Keratinocyte (primary cell): ENCODE measurements around the gene ATP6V0A4. TPM values are rescaled to one million over a fixed set of nuclear protein-coding genes. Genes with fewer than 3 reads are reported as not detected.

ENCODE experiments used
- DNase-seq: peaks from one replicate; pipeline ENCODE4 v3.0.0-alpha.2; 2011; ENCODE audit warnings: low read depth, missing footprints, low spot score
- FAIRE-seq: peaks from 2 replicates; lab custom pipeline; 2011; peaks lifted over from hg19 to GRCh38; lab: Jason Lieb, UNC
- H2AFZ ChIP-seq: 2 replicates; pipeline ENCODE4 v1.6.0; 2012; ENCODE audit warnings: low read length, control low read depth, inconsistent platforms; ENCODE audit not compliant: control insufficient read depth
- H3K27ac ChIP-seq: 2 replicates; pipeline ENCODE4 v1.5.1; 2011; ENCODE audit warnings: low read length; ENCODE audit not compliant: control insufficient read depth, insufficient read depth
- H3K27me3 ChIP-seq: 3 replicates; pipeline ENCODE4 v1.6.0; 2011; ENCODE audit warnings: low read length; ENCODE audit not compliant: control insufficient read depth, insufficient read depth; ENCODE audit errors: extremely low read depth
- H3K36me3 ChIP-seq, 2 experiments: 2 replicates in 1 of 2; 3 replicates in 1 of 2; pipeline ENCODE4 v1.5.1; 2011; ENCODE audit warnings: low read length in 2 of 2, mild to moderate bottlenecking in 1 of 2; ENCODE audit not compliant: control insufficient read depth in 2 of 2, insufficient read depth in 2 of 2; ENCODE audit errors: extremely low read depth in 1 of 2
- H3K4me1 ChIP-seq: 3 replicates; pipeline ENCODE4 v1.5.1; 2011; ENCODE audit warnings: low read length; ENCODE audit not compliant: control insufficient read depth, insufficient read depth; ENCODE audit errors: extremely low read depth
- H3K4me2 ChIP-seq: 3 replicates; pipeline ENCODE4 v1.6.0; 2011; ENCODE audit warnings: low read depth, low read length; ENCODE audit not compliant: control insufficient read depth, insufficient read depth; ENCODE audit errors: extremely low read depth
- H3K4me3 ChIP-seq, 3 experiments: fragments of 200-600 bp in 1 of 3; sonication (generic) in 1 of 3; 2 replicates in 2 of 3; 3 replicates in 1 of 3; pipeline ENCODE4 v1.5.1; 2011 to 2016; ENCODE audit warnings: low read length in 3 of 3, mild to moderate bottlenecking in 3 of 3, control low read depth in 2 of 3, inconsistent platforms in 1 of 3, low read depth in 1 of 3, mixed read lengths in 1 of 3, mixed run types in 1 of 3, moderate library complexity in 1 of 3; ENCODE audit not compliant: control insufficient read depth in 2 of 3, insufficient read depth in 2 of 3; ENCODE audit errors: extremely low read depth in 1 of 3
- H3K79me2 ChIP-seq: 2 replicates; pipeline ENCODE4 v1.6.0; 2012; ENCODE audit warnings: low read length; ENCODE audit not compliant: control insufficient read depth, insufficient read depth
- H3K9ac ChIP-seq: 3 replicates; pipeline ENCODE4 v1.6.0; 2011; ENCODE audit warnings: low read length; ENCODE audit not compliant: control insufficient read depth, insufficient read depth; ENCODE audit errors: extremely low read depth
- H3K9me1 ChIP-seq: 3 replicates; pipeline ENCODE4 v1.6.0; 2011; ENCODE audit warnings: low read length; ENCODE audit not compliant: control insufficient read depth, insufficient read depth; ENCODE audit errors: extremely low read depth
- H3K9me3 ChIP-seq: 2 replicates; pipeline ENCODE4 v1.5.1; 2012; ENCODE audit warnings: low read depth, low read length; ENCODE audit not compliant: control insufficient read depth
- H4K20me1 ChIP-seq: 3 replicates; pipeline ENCODE4 v1.6.0; 2011; ENCODE audit warnings: low read length; ENCODE audit not compliant: control insufficient read depth, insufficient read depth; ENCODE audit errors: extremely low read depth
- CTCF ChIP-seq, 3 experiments: IDR thresholded peaks in 1 of 3; conservative IDR thresholded peaks in 1 of 3; optimal IDR thresholded peaks in 1 of 3; 2 replicates in 2 of 3; 3 replicates in 1 of 3; pipeline versions ENCODE3 to v1.5.1; 2011; ENCODE audit warnings: low read length in 3 of 3, mild to moderate bottlenecking in 3 of 3, moderate library complexity in 2 of 3, control low read depth in 1 of 3, inconsistent platforms in 1 of 3; ENCODE audit not compliant: insufficient read depth in 2 of 3; ENCODE audit errors: extremely low read depth in 1 of 3
- EZH2 ChIP-seq: IDR thresholded peaks from one replicate; pipeline ENCODE4 v1.6.1; 2012; ENCODE audit warnings: inconsistent platforms, mild to moderate bottlenecking, low read length, moderate library complexity
- dilution Hi-C: fragments of 300-500 bp; cut with MboI; formaldehyde crosslinking; loops from one replicate; pipeline ENCODE4 v1.7.0; 2020; ENCODE audit warnings: low sequenced_read_pairs; ENCODE audit not compliant: extremely low pct_ligation_motif_present
- polyA plus RNA-seq, 5 experiments: library from polyadenylated mRNA; depleted of rRNA in 3 of 5; stranded (reverse) in 3 of 5; stranded (forward) in 1 of 5; unstranded in 1 of 5; fragments of >200 nt; gene quantifications; 1 replicate in 1 of 5; 2 replicates in 3 of 5; 3 replicates in 1 of 5; pipeline versions ENCODE4 v1.2.1 to v1.2.3, GENCODE V29; 2011 to 2012; ENCODE audit warnings: missing spikeins in 2 of 5, low read depth in 1 of 5, low replicate concordance in 1 of 5

The ATP6V0A4 gene
- polyA plus RNA-seq, 1 donor (not counting 4 experiments of a cell fraction or from before 2014, with no cell fraction given) = 0.34 TPM

- Histone ChIP-seq H3K4me1 (no peaks in the 10 kb centered on the region), H3K4me2 (no peak overlapping the region), H3K9me3 (no peaks in the 10 kb centered on the region), H3K36me3 (no peaks in the 10 kb centered on the region), H3K9me1 (no peaks in the 10 kb centered on the region), H3K9ac (no peak overlapping the region), H3K27me3 (no peaks in the 10 kb centered on the region), H3K4me3 (no peak overlapping the region), H3K79me2 (no peaks in the 10 kb centered on the region), H2AFZ (no peak overlapping the region), H3K27ac (no peak overlapping the region), H4K20me1 (no peaks in the 10 kb centered on the region)
- DNase-seq (no peak), FAIRE-seq (no peak)
- no peak for TF ChIP-seq EZH2
- no peak for TF ChIP-seq CTCF (optimal IDR thresholded peaks at IDR 0.05 in 1 of 3, IDR thresholded peaks at IDR 0.05 in 1 of 3, conservative IDR thresholded peaks at IDR 0.05 in 1 of 3; ENCODE audit: extremely low read depth in 1 of 3, insufficient read depth in 2 of 3, low read length in 3 of 3)
- dilution Hi-C loops = no loop called here
Observed at GRCh38 chr7:138657854-138658386, 140.1 kb downstream of the ATP6V0A4 start.

- Histone ChIP-seq H4K20me1 (no peaks in the 10 kb centered on the region), H2AFZ (no peak overlapping the region), H3K9me3 (no peaks in the 10 kb centered on the region), H3K27me3 (no peaks in the 10 kb centered on the region), H3K9ac (no peak overlapping the region), H3K4me2 (no peak overlapping the region), H3K4me1 (no peaks in the 10 kb centered on the region), H3K36me3 (no peaks in the 10 kb centered on the region), H3K79me2 (no peaks in the 10 kb centered on the region), H3K27ac (no peak overlapping the region), H3K9me1 (no peaks in the 10 kb centered on the region), H3K4me3 (no peak overlapping the region)
- dilution Hi-C loops = no loop called here
- TF ChIP-seq EZH2 (no peak), CTCF (optimal IDR thresholded peaks at IDR 0.05 in 1 of 3, IDR thresholded peaks at IDR 0.05 in 1 of 3, conservative IDR thresholded peaks at IDR 0.05 in 1 of 3; ENCODE audit: extremely low read depth in 1 of 3, insufficient read depth in 2 of 3, low read length in 3 of 3) (no peak)
- no peak for DNase-seq
- no peak for FAIRE-seq
Observed at GRCh38 chr7:138656952-138657351, 141.0 kb downstream of the ATP6V0A4 start.

Other genes with a start within 250 kb of the ATP6V0A4 start
- gene SVOPL, start 96.8 kb downstream of the ATP6V0A4 start, polyA plus RNA-seq = 0.05 TPM in 1 of 3 replicates, not detected in the others
- gene TMEM213, start 202 bp downstream of the ATP6V0A4 start, polyA plus RNA-seq = not detected in 3 replicates
- 0.70 to 1.6 TPM (median 1.1 TPM) in 3 replicates for gene KIAA1549, start 183.2 kb upstream of the ATP6V0A4 start, polyA plus RNA-seq
- gene ZC3HAV1L, start 237.8 kb upstream of the ATP6V0A4 start, polyA plus RNA-seq = 7.4 to 9.5 TPM (median 7.9 TPM) in 3 replicates